ENCODE data around the gene MAPK14.

DNA sequence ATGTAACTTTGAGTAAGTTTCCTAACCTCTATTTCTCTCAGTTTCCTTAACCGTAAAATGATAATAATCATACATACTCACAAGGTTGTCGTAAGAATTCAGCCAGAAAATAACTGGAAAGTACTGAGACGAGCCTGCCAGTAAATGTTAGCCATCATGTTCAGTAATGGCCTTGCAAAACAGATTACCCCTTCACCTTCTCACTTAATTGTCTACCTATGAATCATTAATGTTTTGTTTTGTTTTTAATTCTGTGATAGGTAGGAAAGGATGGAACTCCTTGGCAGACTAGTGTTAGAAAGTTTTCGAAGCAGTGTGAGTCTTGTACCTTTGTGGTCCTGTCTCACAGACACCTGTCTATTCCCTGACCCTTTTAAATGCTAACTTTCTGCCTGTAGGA is 50.6 kb downstream of the MAPK14 start:
- no peak for TF ChIP-seq EZH2 (IDR thresholded peaks at IDR 0.05; ENCODE audit: insufficient read depth, low read length)
- TF ChIP-seq, protein P1, sequence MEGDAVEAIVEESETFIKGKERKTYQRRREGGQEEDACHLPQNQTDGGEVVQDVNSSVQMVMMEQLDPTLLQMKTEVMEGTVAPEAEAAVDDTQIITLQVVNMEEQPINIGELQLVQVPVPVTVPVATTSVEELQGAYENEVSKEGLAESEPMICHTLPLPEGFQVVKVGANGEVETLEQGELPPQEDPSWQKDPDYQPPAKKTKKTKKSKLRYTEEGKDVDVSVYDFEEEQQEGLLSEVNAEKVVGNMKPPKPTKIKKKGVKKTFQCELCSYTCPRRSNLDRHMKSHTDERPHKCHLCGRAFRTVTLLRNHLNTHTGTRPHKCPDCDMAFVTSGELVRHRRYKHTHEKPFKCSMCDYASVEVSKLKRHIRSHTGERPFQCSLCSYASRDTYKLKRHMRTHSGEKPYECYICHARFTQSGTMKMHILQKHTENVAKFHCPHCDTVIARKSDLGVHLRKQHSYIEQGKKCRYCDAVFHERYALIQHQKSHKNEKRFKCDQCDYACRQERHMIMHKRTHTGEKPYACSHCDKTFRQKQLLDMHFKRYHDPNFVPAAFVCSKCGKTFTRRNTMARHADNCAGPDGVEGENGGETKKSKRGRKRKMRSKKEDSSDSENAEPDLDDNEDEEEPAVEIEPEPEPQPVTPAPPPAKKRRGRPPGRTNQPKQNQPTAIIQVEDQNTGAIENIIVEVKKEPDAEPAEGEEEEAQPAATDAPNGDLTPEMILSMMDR (IDR thresholded peaks at IDR 0.05; ENCODE audit: insufficient read depth, low read depth, low read length): no peak
